Fibroblast of villous mesenchyme (primary cell): ENCODE measurements around the gene FGF1. TPM values are rescaled to one million over a fixed set of nuclear protein-coding genes. Genes with fewer than 3 reads are reported as not detected.
A peak's percentile ranks its signal among the peaks of the same experiment; 100 is the strongest.

Experiments
- DNase-seq: peaks from one replicate; pipeline ENCODE4 v3.0.0-alpha.2; 2010; ENCODE audit warnings: low read depth
- H3K4me3 ChIP-seq: 2 replicates; pipeline ENCODE4 v1.5.1; 2011; ENCODE audit warnings: low read depth, mild to moderate bottlenecking, low read length
- total RNA-seq: library from RNA; depleted of rRNA; stranded (reverse); fragments of >200 nt; gene quantifications from 2 replicates; pipeline ENCODE4 v1.2.3, GENCODE V29; 2012
- TF ChIP-seq, protein P1 (sequence below): IDR thresholded peaks from 2 replicates; pipeline ENCODE4 v1.5.1; 2012; ENCODE audit warnings: low read depth, mild to moderate bottlenecking, low read length; ENCODE audit not compliant: insufficient read depth

FGF1 gene
- total RNA-seq, 1 donor = 16.0 TPM

DNA sequence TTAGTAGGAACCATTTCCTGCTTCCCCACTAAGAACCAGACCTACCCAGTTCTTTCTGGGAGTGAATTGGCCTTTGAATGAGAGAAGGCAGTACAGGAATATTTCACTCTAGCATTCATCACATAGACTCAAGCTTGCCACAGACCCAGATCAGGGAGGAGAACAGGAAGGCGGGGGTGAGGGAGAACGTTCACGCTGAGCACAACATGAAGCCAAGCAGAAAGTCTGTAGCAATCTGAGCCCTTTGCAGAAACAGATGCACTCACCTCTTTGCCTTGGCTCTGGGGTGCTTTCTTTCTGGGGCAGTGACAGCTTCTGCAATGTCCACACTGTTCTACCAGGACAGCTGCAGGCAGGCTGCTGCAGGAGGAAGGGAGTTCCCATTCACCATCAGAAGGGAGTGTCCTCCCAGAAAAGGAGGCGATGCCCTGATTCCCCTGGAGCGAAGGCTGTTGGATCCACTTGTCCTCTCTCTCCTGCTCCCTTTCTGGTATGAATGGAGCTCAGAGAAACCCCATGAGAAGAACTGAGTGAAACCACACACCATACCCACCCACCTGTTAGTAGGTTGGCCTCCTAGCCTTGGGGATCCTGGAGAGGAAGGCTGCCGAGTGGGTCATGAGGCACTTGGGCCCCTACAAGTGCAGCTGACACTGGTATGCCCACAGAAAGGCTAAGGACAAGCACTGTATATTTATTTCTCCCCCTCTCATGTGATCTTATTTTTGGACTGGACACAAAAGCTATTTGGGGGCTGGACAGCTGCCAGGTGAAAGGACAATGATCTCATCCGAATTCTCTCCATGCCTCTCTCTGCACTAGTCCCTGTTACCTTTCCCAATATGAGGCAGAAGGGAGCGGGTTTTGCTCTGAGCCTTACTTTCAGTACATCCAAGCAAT lies 11.7 kb upstream of the FGF1 start:
- DNase-seq = peak; percentile 64
- TF ChIP-seq, protein P1, sequence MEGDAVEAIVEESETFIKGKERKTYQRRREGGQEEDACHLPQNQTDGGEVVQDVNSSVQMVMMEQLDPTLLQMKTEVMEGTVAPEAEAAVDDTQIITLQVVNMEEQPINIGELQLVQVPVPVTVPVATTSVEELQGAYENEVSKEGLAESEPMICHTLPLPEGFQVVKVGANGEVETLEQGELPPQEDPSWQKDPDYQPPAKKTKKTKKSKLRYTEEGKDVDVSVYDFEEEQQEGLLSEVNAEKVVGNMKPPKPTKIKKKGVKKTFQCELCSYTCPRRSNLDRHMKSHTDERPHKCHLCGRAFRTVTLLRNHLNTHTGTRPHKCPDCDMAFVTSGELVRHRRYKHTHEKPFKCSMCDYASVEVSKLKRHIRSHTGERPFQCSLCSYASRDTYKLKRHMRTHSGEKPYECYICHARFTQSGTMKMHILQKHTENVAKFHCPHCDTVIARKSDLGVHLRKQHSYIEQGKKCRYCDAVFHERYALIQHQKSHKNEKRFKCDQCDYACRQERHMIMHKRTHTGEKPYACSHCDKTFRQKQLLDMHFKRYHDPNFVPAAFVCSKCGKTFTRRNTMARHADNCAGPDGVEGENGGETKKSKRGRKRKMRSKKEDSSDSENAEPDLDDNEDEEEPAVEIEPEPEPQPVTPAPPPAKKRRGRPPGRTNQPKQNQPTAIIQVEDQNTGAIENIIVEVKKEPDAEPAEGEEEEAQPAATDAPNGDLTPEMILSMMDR = no peak
- no peak overlapping the region for H3K4me3 ChIP-seq

DNA sequence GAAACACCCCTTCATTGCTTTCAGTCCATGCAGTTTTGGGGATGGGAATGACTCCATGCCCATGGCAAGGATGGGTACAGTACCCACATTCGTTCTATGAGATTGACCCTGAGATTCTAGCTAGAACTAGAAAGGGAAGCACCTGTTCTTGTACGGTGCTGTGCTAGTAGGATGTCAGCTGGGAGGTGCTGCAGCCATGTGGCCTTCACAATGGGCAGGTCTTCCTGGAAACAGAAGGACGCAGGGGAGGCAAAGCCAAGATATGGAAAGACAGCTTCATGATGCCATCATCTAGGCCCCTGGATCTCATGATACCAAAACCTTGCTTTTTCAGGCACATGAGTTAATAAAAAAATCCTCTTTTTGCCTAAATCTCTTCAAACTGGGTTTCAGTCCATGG lies 10.5 kb upstream of the FGF1 start:
- DNase-seq = no peak
- no peak overlapping the region for H3K4me3 ChIP-seq
- TF ChIP-seq, protein P1 = no peak

DNA sequence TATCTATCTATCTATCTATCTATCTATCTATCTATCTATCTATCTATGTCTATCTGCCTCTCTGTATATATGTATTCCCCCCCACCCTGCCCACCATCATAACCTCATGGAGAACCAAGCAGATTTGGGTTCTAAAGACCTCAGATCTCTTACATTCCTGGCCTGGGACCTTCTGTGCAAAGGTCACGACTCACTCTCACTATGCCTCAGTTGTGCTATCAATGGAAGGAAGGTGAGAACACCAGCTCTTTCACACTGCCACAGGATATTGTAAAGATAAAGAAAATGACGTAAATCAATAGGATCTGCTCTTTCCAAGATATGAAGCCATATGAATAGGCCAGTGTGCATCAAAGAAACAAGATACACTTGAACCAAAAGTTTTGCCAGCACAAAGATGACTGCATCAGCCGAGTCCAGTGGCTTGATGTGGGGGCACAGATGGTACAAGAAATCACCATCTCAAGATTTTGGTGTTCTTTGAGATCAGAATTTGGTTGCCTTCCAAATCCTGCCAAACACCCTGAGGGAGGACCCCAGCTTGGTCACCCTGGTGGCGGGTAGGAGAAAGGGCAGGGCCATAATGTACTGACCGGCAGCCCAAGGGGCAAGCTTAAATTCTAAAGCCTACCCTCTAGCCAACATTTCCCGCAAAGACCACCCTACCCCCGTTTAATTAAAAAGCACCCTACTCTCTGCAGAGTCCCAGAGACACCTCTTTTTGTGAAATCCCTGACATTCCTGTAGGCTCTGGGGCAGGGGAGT lies 8.4 kb upstream of the FGF1 start:
- DNase-seq = no peak
- TF ChIP-seq, protein P1 = peak; percentile 24
- H3K4me3 ChIP-seq = no peak overlapping the region

DNA sequence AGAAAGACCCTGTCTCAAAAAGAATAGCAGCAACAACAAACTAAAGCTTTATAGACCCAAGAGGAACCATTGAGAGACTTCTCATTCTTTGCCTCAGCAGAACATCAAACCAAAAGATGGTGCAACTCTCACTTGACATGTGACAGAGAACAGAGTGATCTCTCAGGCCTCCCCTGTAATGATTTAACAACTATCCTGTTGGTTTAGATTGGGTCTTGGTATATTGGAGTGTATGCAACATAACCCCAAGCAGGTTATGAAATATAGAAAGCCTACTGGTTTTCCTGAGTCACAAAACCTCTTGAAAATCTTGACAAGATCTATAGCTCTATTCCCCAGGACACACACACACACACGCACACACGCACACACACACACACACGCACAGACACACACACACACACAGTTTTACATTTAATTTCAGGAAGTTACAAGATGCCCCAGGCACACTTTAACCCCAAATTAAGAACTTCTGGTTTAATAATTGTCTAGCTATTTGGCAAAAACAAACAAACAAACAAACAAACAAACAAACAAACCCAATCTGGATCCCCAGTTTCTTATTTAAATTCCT lies 6.5 kb upstream of the FGF1 start:
- no peak overlapping the region for H3K4me3 ChIP-seq
- TF ChIP-seq, protein P1 = no peak
- DNase-seq = no peak

DNA sequence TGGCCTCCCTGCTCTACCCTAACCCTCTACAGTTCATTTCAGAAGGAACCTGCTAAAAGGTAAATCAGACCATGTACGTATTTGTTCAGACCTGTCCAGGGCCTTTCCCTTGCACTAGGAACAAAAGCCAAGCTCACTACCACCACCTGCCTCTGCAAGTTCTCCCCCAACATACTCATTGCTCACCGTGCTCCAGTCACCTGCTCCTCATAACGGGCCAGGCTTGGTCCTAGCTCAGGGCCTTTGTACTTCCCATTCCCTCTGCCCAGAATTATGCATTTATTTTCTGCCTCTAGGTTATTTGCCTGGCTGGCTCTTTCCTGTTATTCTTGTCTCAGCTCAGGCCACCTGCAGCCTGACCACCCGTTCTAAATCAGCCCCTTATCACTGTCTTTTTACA lies 4.8 kb upstream of the FGF1 start:
- TF ChIP-seq, protein P1 = no peak
- no peak overlapping the region for H3K4me3 ChIP-seq

DNA sequence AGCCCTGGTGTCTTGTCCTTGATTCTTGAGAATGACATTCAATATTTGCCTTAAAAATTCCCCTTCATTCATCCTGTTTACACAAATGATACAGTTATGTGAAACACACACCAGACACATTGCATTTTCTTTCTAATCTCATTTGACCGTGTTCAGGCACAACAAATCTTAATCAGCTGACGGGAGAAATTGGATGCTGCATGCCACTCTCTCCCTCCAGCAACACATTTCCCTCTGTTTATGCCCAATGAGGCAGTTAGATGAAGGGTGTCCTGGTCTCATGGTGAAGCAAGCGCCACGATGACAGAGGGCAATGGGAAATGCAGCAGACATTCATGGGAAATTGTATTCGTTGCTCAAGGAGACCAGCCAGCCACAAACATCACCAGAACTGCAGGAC lies 3.2 kb upstream of the FGF1 start:
- DNase-seq = no peak
- TF ChIP-seq, protein P1 = no peak
- H3K4me3 ChIP-seq = no peak overlapping the region

More for the DNA sequence above, 4.8 kb upstream of the FGF1 start:
- no peak for DNase-seq
